GM15510 (cell line): ENCODE data around the gene PHACTR1.

Experiments used
- POLR2A ChIP-seq: IDR thresholded peaks from 3 replicates; pipeline ENCODE4 v1.6.1; 2011; ENCODE audit warnings: borderline replicate concordance; ENCODE audit not compliant: insufficient read length; ENCODE audit errors: extremely low read depth

Gene PHACTR1

DNA sequence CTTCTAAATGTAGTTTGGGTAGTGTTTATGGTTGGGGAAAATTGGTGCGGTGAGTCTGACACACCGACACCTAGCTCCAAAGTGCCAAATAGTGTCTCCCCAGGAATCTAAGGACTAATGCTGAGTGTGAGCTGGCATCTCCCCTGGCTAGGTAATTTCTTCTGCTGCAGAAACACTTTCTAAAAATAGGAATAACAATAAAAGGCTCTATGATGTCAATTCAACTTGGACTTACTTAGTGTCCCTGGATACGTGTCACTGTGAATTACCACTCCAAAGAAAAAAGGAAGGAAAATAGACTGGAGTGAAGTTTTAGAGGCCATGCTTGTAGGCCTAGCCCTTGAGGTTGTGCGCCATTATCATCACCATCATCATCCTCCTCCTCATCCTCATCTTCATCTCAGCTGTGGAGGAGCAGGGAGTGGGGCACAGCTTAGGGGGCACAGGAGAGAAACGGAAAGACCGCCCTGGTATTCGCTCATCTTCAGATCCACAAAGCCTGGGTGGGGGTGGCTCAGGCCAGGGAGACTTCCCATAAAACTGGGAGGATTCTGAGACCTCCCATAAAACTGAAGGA lies 522.2 kb downstream of the PHACTR1 start:
- no peak for TF ChIP-seq POLR2A

DNA sequence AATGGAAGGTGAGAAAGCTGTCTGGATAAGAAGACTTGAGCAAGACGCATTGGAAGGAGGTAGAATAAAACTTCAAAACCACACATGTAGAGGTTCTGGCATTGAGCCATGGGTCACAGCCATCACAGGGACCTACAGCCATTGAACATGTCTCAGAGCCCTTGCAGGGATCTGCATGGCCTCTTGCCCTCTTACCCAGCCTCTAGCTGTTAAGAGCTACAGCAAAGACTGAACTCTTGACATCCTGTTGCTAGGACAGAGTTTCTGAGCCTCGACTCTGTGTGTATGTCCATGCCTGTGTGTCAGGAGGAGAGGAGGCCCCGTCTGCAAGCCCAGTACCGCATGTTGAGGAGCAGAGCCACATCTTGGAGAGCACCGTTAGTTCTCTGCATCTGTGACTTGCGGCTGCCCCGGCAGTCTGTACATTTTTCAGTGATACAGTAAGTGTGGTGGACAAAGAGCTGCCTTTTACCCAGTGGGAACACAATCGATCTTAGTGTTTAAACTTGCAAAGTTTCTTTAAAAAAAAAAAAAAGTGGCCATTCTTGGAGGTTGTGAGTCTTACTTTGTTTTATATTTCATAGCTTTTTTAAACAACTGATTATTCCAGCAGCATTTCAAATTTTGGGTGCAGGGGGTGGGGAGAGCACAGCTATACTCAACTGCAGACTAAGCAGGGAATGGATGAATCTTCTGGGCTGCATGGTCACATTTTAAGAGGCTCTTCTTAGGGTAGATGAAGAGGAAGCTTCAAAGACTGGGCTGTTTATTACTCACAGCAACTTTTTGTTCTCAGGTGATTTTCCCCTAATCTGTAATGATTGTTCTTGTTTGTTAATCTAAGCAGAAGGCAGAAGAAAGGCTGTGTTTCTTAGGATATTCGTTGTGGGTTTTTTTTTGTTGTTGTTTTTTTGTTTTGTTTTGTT lies 523.2 kb downstream of the PHACTR1 start:
- no peak for TF ChIP-seq POLR2A

DNA sequence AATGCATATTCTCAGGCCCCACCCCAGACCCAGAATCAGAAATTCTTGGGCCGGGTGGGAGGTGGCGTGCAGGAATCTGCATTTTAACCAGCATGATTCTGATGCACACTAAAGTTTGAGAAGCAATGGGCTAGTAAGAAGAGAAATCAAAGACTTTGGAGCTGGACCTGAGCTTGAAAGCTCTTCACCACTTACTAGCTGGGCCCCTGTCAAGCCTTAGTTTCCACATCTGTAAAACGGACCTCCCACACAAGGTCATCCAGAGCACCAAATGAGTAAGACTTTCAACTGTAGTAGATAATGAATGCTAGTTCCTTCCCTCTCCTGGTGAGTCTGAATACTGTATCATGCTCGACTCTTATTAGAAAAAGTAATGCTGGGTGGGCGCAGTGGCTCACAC lies 524.8 kb downstream of the PHACTR1 start:
- no peak for TF ChIP-seq POLR2A

DNA sequence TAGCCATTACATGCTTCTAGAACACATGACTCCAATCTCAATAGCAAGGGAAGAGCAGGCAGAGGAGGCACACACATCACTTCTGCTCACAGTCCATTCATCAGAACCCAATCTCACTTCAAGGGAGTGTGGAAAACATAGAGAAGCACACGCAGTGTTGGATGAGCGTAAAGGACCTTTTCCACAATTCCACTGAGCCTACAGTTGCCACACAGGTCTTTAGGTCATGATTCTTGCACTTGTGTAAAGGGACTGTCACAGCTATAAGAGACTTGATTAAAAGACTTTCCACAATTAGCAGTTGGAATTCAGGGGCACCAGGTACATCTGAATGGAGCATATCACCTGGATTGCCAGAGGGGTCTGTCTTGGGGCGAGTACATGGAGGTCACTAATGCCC lies 525.6 kb downstream of the PHACTR1 start:
- no peak for TF ChIP-seq POLR2A

DNA sequence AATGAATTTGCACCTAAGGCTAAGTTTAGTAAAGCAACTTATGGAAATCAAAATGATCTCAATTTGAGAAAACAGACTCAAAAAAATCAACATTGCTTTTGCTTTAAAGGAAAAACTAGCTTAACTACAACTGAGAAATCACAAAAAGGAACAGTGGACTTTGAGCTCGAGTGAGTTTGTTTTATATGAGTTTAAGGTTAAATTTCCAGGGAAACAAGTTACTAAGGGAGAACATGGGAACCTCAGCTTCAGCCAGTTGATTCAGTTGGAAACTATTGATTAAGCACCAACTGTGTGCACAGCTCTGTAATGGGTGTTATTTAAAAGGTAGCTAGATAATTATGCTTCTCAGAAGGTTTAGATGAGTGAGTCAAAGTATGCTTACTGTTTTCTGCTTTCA lies 526.0 kb downstream of the PHACTR1 start:
- no peak for TF ChIP-seq POLR2A

DNA sequence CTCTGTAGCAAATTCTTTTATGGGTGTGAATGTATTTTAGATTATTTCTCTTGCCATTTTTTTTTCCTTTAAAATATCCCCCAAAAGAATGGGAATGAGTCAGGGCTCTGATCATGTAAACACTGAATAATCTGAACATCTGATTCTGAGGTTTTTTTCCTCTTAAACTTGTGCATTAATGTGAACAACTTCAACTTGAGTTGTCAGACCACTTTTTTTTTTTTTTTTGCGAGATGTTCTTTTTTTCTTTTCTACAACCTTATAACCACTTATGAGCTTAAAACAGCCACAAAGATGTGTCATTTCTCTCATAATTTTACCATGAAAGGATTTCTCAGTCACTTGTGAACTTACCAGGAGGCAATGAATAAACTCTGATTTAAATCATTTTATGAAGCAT lies 526.5 kb downstream of the PHACTR1 start:
- TF ChIP-seq POLR2A, result no peak

DNA sequence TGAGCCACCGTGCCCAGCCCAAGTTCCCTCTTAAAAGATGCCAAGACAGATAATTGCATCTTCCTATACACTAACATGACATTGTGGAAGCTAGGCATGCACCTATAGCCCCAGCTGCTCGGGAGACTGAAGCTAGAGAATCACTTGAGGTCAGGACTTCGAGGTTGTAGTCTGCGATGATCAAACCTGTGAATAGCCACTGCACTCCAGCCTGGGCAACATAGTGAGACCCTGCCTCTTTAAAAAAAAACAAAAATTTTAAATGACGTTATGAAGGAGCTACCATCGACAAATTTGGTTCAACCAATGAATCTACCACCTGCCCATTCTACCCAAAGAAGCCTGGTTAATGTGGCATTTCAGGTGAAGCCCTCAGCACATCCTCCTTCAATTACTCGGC lies 531.1 kb downstream of the PHACTR1 start:
- TF ChIP-seq POLR2A, result no peak

DNA sequence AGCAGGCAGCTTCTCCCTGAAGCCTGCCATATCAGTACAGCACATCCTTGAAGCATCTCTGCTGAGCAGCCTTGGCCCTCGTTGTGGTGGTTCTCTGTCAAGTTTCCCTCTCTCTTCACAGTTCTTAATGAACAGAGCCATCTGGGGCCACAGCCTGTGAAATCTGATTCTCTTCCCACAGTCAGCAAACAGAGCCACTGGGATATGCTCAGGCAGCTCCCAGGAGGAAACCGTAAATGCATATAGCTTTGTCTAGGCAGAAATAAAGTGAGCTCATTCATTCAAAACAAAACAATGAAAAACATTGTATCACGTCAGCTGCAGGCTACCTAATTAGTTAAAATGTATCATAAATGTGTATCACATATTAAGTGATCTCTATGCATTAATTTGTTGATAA lies 531.5 kb downstream of the PHACTR1 start:
- no peak for TF ChIP-seq POLR2A

DNA sequence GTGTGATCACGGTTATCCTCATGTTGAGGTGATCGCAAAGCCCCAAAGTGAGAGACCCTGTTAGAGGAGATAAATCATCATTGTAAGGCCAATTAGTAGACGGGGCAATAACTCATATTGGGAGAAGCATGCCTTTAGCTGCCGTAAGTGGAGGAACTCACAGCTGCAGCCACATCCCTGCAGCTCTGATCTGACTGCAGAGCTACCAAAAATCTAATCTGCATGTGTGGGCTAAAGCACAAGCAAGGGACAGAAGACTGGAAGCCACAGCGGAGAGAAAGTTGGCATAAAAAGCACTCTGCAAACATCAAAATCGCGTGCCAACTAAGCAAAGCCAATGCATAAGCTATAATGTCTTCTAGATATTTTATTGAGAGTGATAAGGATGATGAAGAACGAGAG lies 532.0 kb downstream of the PHACTR1 start:
- TF ChIP-seq POLR2A, result no peak

DNA sequence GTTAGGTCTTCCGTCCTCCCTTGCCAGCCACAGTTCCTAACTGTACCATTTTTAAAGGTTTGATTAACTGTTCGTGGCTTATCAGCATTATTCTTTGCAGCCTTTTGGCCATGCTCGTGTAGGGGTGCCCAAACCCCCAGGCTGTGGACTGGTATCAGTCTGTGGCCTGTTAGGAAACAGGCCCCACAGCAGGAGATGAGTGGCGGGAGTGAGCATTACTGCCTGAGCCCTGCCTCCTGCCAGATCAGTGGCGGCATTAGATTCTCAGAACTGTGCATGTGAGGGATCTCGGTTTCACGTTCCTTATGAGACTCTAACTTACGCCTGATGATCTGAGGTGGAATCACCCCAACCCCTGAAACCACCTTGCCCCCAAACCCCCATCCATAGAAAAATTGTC lies 532.4 kb downstream of the PHACTR1 start:
- no peak for TF ChIP-seq POLR2A

DNA sequence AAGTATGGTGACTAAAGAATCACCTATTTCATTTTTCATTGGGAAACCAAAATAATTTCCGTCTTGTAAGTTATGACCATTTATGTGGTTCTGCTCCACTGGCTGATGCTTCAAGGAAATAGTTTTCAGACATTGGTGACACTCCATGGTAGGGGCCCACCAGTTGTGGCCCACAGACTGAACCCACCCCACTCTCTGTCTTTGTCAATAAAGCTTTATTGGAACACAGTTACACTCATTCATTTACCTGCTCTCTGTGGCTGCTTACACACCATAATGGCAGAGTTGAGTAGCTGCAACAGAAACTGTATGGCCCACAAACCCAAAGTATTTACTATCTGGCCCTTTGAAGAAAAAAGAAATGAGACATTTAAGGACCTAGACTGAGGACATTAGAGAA lies 533.2 kb downstream of the PHACTR1 start:
- TF ChIP-seq POLR2A, result no peak

DNA sequence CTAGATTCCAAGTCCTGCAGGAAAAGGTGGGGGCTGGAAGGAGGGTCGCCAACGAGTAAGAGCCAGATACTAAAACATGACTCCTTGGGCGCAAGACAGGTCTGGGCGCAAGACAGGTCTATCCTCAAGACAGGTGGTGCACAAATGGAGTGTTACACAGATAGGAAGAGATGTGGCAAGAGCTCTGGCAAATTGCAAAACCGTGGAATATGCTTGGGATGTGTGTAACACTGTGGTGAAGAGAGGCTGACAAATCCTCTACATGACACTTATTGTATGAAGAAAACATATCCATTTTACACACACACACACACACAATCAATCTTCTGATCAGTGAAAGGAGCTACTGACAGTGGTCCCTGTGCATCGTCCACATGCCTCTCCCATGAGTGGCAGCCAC lies 534.1 kb downstream of the PHACTR1 start:
- TF ChIP-seq POLR2A, result no peak

DNA sequence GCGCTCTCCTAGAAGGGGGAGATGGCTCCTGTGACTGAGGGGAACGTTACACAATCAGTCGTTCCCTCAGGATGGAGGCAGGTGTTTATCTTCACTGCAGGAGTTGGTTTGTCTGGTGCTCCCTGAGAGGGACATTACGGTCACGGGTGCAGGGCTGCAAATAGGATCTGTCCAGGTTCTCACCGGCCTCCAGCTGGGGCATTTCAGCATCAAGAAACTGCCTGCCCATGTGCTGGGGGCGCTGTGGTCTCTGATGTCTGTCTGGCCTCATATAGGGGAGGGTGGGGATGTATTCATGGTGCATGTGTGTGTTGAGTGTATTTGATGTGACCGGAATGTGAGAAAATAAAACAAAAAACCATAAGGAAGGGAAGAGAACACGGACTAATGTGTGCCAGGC lies 534.7 kb downstream of the PHACTR1 start:
- no peak for TF ChIP-seq POLR2A

DNA sequence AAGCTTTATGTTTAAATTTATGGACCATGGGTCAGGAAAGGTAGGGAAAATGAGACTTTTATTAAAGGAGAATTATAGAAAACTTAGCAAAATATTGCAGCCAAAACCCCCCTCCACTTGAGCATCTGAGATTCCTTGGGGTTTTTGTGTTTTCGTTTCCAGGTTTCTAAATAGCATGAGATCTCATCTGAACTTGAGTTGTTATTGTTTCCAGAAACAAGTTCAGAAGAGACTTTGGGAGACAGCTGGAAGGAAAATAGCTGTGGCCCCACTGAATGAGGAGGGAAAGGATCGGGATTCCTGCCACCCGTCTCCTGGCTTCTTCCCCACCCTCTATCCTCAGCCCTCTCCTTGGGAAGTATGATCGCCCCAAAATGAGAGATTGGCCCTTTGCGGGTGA lies 536.2 kb downstream of the PHACTR1 start:
- TF ChIP-seq POLR2A, result no peak

DNA sequence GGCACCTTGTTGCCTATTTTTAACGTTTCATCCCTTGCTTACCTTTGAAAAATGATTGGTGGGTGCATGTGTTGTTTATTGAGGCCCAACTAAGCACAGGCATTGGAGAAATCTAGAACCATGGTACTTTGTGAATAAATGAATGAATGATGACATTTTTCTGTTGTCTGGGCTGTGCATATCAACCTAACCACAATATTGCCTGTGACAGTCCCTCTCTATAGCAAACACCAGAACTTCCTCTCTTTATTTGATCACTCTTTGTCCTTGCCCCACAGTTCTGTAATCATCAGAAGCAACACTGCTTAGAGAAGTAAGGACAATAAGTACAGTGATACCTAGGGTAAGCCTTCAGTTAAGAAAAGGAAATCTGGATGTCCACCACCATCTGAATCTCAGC lies 536.7 kb downstream of the PHACTR1 start:
- no peak for TF ChIP-seq POLR2A
